ENCODE results near the gene PSORS1C1. TPM values are rescaled to one million over a fixed set of nuclear protein-coding genes. Genes with fewer than 3 reads are reported as not detected.
"Not testable (repeated sequence)": the region's sequence is repeated elsewhere in the genome, so short reads cannot be mapped to it uniquely, and the experiment has no call there.

PSORS1C1 gene
- total and polyA plus RNA-seq, 7 experiments from 2014 or later: not detected

DNA sequence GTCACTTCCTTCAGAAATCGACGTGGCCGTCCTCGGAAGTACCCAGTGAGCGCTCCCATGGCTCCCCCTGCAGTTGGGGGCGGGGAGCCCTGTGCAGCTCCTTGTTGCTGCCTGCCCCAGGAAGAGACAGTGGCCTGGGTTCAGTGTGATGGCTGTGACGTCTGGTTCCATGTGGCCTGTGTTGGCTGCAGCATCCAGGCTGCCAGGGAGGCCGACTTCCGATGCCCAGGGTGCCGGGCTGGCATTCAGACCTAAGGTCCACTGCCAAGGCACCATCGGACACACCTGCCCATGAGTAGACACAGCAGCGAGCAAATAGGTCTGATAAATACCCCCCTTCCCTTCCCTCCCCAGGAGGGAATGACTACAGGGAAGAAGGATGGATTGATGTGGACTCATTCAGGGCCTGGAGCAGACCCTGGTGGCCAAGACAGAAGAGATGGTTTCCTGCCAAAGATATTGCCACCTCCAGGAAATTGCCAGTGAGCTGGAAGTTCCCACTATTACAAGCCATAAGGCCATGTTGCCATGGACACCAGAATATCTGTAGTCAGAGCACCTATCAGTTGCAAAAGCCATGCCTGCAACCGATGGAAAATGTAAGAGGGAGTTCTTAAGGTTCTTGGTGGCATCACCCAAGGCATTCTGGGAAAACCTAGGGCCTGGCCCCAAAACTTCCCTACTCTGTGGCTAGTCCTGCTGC, 48.0 kb downstream of the PSORS1C1 start:
- H3K4me3 ChIP-seq (ENCODE audit: low read length): no peak overlapping the region
- Mint-ChIP-seq H3K9me3 (no peaks in the 10 kb centered on the region), H3K36me3 (peaks cover 0 to 10% (median 0%) of the 10 kb centered on the region in 5 donors), H3K27me3 (peaks cover 0 to 2% (median 0%) of the 10 kb centered on the region in 5 donors), H3K4me1 (peaks cover 9 to 55% (median 24%) of the 10 kb centered on the region in 7 donors), H3K27ac (peak overlapping the region in 1 of 9 donors; percentile 15), H3K4me3 (no peak overlapping the region)
- peaks cover 12% of the 10 kb centered on the region in 2 donors for H3K4me1 ChIP-seq (ENCODE audit: control insufficient read depth in 2 of 2, insufficient read depth in 2 of 2, low read length in 2 of 2)
- H3K36me3 ChIP-seq (ENCODE audit: control insufficient read depth in 2 of 3, insufficient read depth in 3 of 3, low read length in 3 of 3): peaks cover 0 to 5% (median 0%) of the 10 kb centered on the region in 3 experiments
- H3K27ac ChIP-seq (ENCODE audit: low read depth, low read length): no peak overlapping the region
- ChIA-PET POLR2A (no interaction called here), CTCF (no interaction called here)
- no peaks in the 10 kb centered on the region for H3K9me3 ChIP-seq (ENCODE audit: control insufficient read depth in 2 of 3, low read length in 3 of 3)
- intact Hi-C loops (cut with micrococcal nuclease): no loop called here
- H3K27me3 ChIP-seq (ENCODE audit: control insufficient read depth in 2 of 2, insufficient read depth in 2 of 2, low read length in 2 of 2): no peaks in the 10 kb centered on the region
- no peak for ATAC-seq
- no peak for DNase-seq

DNA sequence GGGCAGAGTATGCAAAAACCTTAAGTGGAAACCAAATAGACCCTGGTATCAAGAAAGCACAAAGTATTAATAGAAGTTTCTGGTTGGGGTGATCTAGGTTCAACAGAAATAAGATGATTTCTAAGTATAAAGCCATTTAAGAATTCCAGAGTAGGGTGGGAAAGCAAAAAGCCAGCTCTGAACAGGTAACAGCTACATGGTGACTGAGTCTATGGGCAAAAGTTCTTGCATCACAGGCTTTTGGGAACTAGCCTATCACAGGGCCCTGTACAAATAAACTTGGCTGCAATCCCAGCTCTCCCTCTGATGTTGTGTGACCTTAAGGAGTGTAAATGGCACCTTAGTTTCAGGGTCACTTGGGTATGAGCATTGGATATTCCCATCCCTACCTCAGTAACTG, 49.3 kb downstream of the PSORS1C1 start:
- H3K4me3 ChIP-seq (ENCODE audit: low read length): no peak overlapping the region
- H3K27me3 ChIP-seq (ENCODE audit: control insufficient read depth in 2 of 2, insufficient read depth in 2 of 2, low read length in 2 of 2): no peaks in the 10 kb centered on the region
- no peaks in the 10 kb centered on the region for H3K9me3 ChIP-seq (ENCODE audit: control insufficient read depth in 2 of 3, low read length in 3 of 3)
- DNase-seq: no peak
- intact Hi-C loops (cut with micrococcal nuclease): no loop called here
- POLR2A ChIA-PET: interaction anchor here (0.6 kb wide), 1 partner anchor 15 kb away, joined by 3 read pairs; no protein-coding TSS in a partner anchor
- no peak for ATAC-seq
- no peak overlapping the region for H3K27ac ChIP-seq (ENCODE audit: low read depth, low read length)
- Mint-ChIP-seq H3K27ac (peak overlapping the region in 1 of 9 donors; percentile 26), H3K9me3 (no peaks in the 10 kb centered on the region), H3K27me3 (no peaks in the 10 kb centered on the region), H3K36me3 (peaks cover 0 to 10% (median 0%) of the 10 kb centered on the region in 5 donors), H3K4me1 (peaks cover 5 to 48% (median 11%) of the 10 kb centered on the region in 7 donors), H3K4me3 (no peak overlapping the region)
- peaks cover 8 to 10% of the 10 kb centered on the region in 2 donors for H3K4me1 ChIP-seq (ENCODE audit: control insufficient read depth in 2 of 2, insufficient read depth in 2 of 2, low read length in 2 of 2)
- CTCF ChIA-PET: interaction anchor here (0.8 kb wide), 1 partner anchor 202 kb away, joined by 6 read pairs; no protein-coding TSS in a partner anchor
- H3K36me3 ChIP-seq (ENCODE audit: control insufficient read depth in 2 of 3, insufficient read depth in 3 of 3, low read length in 3 of 3): peaks cover 0 to 5% (median 0%) of the 10 kb centered on the region in 3 experiments

DNA sequence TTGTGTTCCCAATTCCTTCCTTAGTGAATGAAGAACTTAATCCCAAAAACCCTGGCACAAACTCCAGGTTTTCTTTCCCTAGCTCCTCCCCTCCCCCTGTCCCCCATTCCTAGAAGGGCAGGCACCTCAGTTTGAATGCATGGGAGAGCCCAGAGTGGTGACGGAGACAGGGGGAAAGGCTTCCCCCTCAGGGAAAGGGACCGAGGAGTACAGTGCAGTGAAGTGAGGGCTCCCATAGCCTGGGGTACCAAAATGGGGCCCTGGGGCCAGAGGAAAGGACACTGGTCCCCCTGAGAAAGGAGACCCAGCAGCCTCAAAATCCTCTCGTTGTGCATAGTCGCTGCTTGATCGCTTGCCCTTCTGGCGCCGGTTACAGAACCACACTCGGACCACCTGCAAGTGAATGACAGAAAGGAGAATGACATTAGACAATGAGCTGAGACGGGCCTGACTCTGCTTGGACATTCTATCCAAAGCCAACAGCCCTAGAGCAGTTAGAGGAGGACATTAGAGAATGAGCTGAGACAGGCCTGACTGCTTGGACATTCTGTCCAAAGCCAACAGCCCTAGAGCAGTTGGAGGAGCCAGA, 50.0 kb downstream of the PSORS1C1 start:
- intact Hi-C loops (cut with micrococcal nuclease): not testable (repeated sequence)

DNA sequence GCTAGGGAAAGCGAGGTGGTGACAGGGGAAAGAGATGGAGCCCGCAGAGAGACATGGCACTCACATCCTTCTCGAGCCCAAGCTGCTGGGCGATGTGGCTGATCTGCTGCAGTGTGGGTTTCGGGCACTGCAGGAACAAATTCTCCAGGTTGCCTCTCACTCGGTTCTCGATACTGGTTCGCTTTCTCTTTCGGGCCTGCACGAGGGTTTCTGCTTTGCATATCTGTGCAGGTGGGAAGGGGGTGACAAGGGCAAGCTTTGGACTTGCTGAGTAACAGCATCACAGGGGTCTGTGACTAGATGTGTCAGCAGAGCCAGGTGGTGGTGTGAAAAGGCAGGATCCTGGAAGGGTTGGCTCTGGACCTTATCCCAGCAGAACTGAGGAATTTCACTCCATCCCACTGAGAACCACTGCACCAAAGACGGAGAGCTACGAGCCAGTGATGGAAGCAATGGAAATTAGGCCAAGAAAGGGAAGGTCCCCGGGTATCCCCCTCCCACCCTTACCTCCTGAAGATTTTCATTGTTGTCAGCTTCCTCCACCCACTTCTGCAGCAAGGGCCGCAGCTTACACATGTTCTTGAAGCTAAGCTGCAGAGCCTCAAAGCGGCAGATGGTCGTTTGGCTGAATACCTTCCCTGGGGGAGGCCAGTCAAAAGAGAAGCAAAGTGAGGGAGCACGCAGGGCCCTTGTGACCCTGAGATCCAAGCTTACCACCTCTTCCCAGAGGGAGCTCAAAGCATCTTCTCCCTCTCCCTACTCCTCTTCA, 50.6 kb downstream of the PSORS1C1 start:
- H3K27ac Mint-ChIP-seq; ATAC-seq; DNase-seq; H3K9me3 ChIP-seq (ENCODE audit: control insufficient read depth in 2 of 3, low read length in 3 of 3); intact Hi-C loops (cut with micrococcal nuclease); H3K4me3 Mint-ChIP-seq; H3K27me3 ChIP-seq (ENCODE audit: control insufficient read depth in 2 of 2, insufficient read depth in 2 of 2, low read length in 2 of 2); H3K36me3 Mint-ChIP-seq; H3K27me3 Mint-ChIP-seq; H3K36me3 ChIP-seq (ENCODE audit: control insufficient read depth in 2 of 3, insufficient read depth in 3 of 3, low read length in 3 of 3); H3K4me3 ChIP-seq (ENCODE audit: low read length); CTCF ChIA-PET; H3K27ac ChIP-seq (ENCODE audit: low read depth, low read length); H3K9me3 Mint-ChIP-seq; H3K4me1 ChIP-seq (ENCODE audit: control insufficient read depth in 2 of 2, insufficient read depth in 2 of 2, low read length in 2 of 2): not testable (repeated sequence)
- peaks cover 0 to 35% (median 0%) of the 10 kb centered on the region in 7 donors for H3K4me1 Mint-ChIP-seq
- POLR2A ChIA-PET: interaction anchor here (0.6 kb wide), 1 partner anchor 532 kb away, joined by 3 read pairs; no protein-coding TSS in a partner anchor

More for the DNA sequence above, 50.0 kb downstream of the PSORS1C1 start:
- H3K27me3 Mint-ChIP-seq; DNase-seq; H3K9me3 Mint-ChIP-seq; H3K4me1 ChIP-seq (ENCODE audit: control insufficient read depth in 2 of 2, insufficient read depth in 2 of 2, low read length in 2 of 2); H3K27me3 ChIP-seq (ENCODE audit: control insufficient read depth in 2 of 2, insufficient read depth in 2 of 2, low read length in 2 of 2); POLR2A ChIA-PET; ATAC-seq; H3K4me3 Mint-ChIP-seq; H3K9me3 ChIP-seq (ENCODE audit: control insufficient read depth in 2 of 3, low read length in 3 of 3); H3K27ac Mint-ChIP-seq; H3K27ac ChIP-seq (ENCODE audit: low read depth, low read length); H3K36me3 ChIP-seq (ENCODE audit: control insufficient read depth in 2 of 3, insufficient read depth in 3 of 3, low read length in 3 of 3); H3K4me3 ChIP-seq (ENCODE audit: low read length): not testable (repeated sequence)
- Mint-ChIP-seq H3K36me3 (peaks cover 0 to 10% (median 0%) of the 10 kb centered on the region in 5 donors), H3K4me1 (peaks cover 0 to 41% (median 5%) of the 10 kb centered on the region in 7 donors)
- CTCF ChIA-PET: interaction anchor here (0.8 kb wide), 1 partner anchor 202 kb away, joined by 6 read pairs; no protein-coding TSS in a partner anchor

DNA sequence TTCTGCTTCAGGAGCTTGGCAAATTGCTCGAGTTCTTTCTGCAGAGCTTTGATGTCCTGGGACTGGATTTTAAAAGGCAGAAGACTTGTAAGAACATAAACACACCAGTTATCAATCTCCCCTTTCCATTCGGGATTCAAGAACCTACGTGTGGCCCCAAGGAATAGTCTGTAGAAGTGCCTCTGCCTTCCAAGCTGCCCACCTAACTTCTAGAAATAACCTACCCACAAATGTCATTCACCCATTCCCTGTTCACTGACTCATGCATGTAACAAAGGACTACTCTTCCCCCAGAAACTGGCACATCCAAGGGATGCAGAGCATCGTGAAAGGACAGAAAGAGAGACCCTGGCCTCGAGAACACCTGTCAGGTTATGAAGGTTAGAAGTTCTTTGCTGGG, 51.4 kb downstream of the PSORS1C1 start:
- Mint-ChIP-seq H3K36me3 (peaks cover 0 to 5% (median 0%) of the 10 kb centered on the region in 5 donors), H3K4me1 (peaks cover 0 to 31% (median 0%) of the 10 kb centered on the region in 7 donors), H3K4me3 (no peak overlapping the region), H3K27me3 (no peaks in the 10 kb centered on the region), H3K9me3 (no peaks in the 10 kb centered on the region), H3K27ac (no peak overlapping the region)
- ChIA-PET CTCF (interaction anchor here (0.6 kb wide), 1 partner anchor 30 kb away, joined by 3 read pairs; no protein-coding TSS in a partner anchor), POLR2A (interaction anchor here (1.1 kb wide), 1 partner anchor 10 kb away, joined by 3 read pairs; no protein-coding TSS in a partner anchor)
- Histone ChIP-seq H3K36me3 (ENCODE audit: control insufficient read depth in 2 of 3, insufficient read depth in 3 of 3, low read length in 3 of 3) (peaks cover 0 to 5% (median 0%) of the 10 kb centered on the region in 3 experiments), H3K27ac (ENCODE audit: low read depth, low read length) (no peak overlapping the region), H3K4me1 (ENCODE audit: control insufficient read depth in 2 of 2, insufficient read depth in 2 of 2, low read length in 2 of 2) (no peaks in the 10 kb centered on the region), H3K27me3 (ENCODE audit: control insufficient read depth in 2 of 2, insufficient read depth in 2 of 2, low read length in 2 of 2) (no peaks in the 10 kb centered on the region), H3K9me3 (ENCODE audit: control insufficient read depth in 2 of 3, low read length in 3 of 3) (no peaks in the 10 kb centered on the region), H3K4me3 (ENCODE audit: low read length) (no peak overlapping the region)
- ATAC-seq (no peak), DNase-seq (no peak)
- intact Hi-C loops (cut with micrococcal nuclease): no loop called here

DNA sequence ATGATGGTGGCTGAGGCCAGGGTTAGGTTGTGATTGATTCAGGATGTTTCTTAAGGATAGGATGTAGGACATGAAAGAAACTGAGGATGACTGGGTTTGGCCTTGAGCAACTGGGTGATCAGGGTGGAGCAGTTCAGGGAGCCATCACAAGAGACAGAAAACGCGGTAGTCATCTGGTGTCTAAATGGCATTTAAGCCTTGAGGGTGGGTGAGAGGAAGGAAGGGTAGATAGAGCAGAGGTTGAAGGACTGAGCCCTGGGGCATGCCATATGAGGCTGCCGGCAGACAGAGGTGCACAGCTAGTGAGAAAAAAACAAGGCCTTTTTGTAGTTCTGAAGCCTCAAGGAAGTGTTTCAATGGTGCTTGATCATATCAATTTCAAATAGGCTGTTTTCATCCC, 54.0 kb downstream of the PSORS1C1 start:
- H3K27me3 ChIP-seq (ENCODE audit: control insufficient read depth in 2 of 2, insufficient read depth in 2 of 2, low read length in 2 of 2): no peaks in the 10 kb centered on the region
- H3K9me3 ChIP-seq (ENCODE audit: control insufficient read depth in 2 of 3, low read length in 3 of 3): no peaks in the 10 kb centered on the region
- Mint-ChIP-seq H3K27me3 (no peaks in the 10 kb centered on the region), H3K27ac (peak overlapping the region in 2 of 9 donors; percentile 63 to 74), H3K9me3 (no peaks in the 10 kb centered on the region), H3K4me3 (no peak overlapping the region), H3K4me1 (peaks cover 0 to 11% (median 0%) of the 10 kb centered on the region in 7 donors), H3K36me3 (peaks cover 0 to 3% (median 0%) of the 10 kb centered on the region in 5 donors)
- ATAC-seq (no peak), DNase-seq (no peak)
- CTCF ChIA-PET: interaction anchor here (0.6 kb wide), 2 partner anchors 33 to 61 kb away, joined by 3 to 4 read pairs; no protein-coding TSS in a partner anchor
- no peak overlapping the region for H3K4me3 ChIP-seq (ENCODE audit: low read length)
- H3K36me3 ChIP-seq (ENCODE audit: control insufficient read depth in 2 of 3, insufficient read depth in 3 of 3, low read length in 3 of 3): no peaks in the 10 kb centered on the region
- intact Hi-C loops (cut with micrococcal nuclease): no loop called here
- H3K27ac ChIP-seq (ENCODE audit: low read depth, low read length): no peak overlapping the region
- no peaks in the 10 kb centered on the region for H3K4me1 ChIP-seq (ENCODE audit: control insufficient read depth in 2 of 2, insufficient read depth in 2 of 2, low read length in 2 of 2)
- POLR2A ChIA-PET: interaction anchor here (0.7 to 2.3 kb wide), 2 partner anchors 10 to 429 kb away, joined by 3 to 13 read pairs; partner anchors contain the start of genes CCHCR1 and TCF19

Data from naive thymus-derived CD4-positive, alpha-beta T cell (primary cell).